Fibroblast of skin of right quadriceps (primary cell): Measurements from ENCODE around the gene DUSP8.
A peak's percentile ranks its signal among the peaks of the same experiment; 100 is the strongest.
"Not testable (repeated sequence)": the region's sequence is repeated elsewhere in the genome, so short reads cannot be mapped to it uniquely, and the experiment has no call there.

Experiments used
- DNase-seq: peaks from one replicate; pipeline ENCODE4 v3.0.0-alpha.2; 2013

Gene DUSP8

GRCh38 chr11:1584661-1585370 lies 12.7 kb upstream of the DUSP8 start, which contains the start of gene KRTAP5-1:
Gene KRTAP5-1, minus strand, starts transcription at chr11:1585283. Its CDS starts 34 bp downstream, at chr11:1585249.
- not testable (repeated sequence) for DNase-seq

GRCh38 chr11:1582909-1583308 lies 10.8 kb upstream of the DUSP8 start:
- not testable (repeated sequence) for DNase-seq

GRCh38 chr11:1581976-1582375 lies 9.9 kb upstream of the DUSP8 start:
- DNase-seq = no peak

GRCh38 chr11:1576825-1577224 lies 4.8 kb upstream of the DUSP8 start:
- no peak for DNase-seq

GRCh38 chr11:1575756-1576155 lies 3.7 kb upstream of the DUSP8 start:
- not testable (repeated sequence) for DNase-seq

DNA sequence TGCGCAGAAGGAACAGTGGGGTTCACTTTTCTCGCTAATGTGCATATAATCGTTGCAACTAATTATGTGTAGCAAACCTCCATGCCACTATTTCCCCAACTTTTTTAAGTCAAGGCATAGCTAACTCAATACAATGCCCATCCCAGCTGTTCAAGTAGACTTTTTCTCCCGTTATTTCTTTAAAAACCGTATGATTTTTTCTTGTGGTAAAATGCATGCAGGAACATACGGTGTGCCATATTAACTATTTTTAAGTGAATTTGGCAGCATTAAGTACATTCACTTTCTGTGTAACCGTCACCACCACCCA lies 2.8 kb upstream of the DUSP8 start:
- DNase-seq = no peak

DNA sequence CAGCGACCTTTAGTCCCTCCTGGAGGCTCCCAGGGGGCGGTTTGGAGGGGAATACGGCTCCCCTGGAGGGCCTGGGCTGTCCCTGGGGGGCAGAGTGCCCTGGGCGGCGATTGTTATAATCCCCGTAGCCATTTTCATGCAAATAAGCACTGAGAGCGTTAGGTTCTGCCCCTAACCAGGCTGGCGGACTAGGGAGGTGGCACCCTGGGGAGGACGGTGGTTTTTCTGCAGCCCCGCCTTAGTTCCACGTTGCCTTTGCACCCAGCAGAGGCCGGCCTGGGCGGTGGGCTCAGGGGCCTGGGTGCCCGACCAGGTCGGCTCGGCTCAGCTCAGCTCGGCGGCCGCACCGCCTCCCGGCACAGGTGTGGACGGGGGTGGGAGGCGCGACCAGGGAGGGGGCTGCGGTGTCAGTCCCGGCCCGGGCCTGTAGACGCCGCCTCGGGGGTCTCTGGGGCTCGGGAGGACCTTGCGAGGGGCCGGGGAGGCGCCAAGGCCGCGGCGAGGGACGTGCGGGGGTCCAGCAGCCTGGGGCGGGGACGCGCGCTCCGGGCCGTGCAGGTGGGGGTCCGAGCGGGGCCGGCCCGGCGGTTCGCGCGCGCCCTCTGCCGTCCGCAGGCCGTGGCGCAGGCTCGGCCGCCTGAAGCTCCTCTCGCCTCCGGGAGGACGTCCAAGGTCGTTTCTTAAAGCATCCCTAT lies 2.3 kb upstream of the DUSP8 start:
- DNase-seq = peak; percentile 23

DNA sequence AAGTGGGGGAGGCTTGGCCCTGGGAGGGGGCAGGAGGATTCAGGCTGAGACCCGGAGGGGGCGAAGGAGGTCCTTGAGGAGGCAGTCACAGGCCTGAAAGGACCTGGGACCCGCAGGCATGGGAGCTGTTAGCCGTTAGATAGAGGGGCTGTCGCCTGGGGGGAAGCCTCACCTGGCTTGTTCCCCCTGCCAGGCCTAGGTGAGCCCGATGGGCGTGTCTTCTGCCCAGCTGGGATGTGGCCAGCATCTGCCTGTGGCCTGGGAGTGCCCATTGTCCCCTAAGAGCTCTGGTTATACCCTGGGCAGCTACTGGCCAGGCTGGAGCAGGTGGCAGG lies 1.8 kb upstream of the DUSP8 start:
- no peak for DNase-seq

- no peak for DNase-seq
Observed at GRCh38 chr11:1573077-1573902, 1.2 kb upstream of the DUSP8 start.

GRCh38 chr11:1571760-1572196 lies 293 bp downstream of the DUSP8 start:
- DNase-seq = no peak

DNA sequence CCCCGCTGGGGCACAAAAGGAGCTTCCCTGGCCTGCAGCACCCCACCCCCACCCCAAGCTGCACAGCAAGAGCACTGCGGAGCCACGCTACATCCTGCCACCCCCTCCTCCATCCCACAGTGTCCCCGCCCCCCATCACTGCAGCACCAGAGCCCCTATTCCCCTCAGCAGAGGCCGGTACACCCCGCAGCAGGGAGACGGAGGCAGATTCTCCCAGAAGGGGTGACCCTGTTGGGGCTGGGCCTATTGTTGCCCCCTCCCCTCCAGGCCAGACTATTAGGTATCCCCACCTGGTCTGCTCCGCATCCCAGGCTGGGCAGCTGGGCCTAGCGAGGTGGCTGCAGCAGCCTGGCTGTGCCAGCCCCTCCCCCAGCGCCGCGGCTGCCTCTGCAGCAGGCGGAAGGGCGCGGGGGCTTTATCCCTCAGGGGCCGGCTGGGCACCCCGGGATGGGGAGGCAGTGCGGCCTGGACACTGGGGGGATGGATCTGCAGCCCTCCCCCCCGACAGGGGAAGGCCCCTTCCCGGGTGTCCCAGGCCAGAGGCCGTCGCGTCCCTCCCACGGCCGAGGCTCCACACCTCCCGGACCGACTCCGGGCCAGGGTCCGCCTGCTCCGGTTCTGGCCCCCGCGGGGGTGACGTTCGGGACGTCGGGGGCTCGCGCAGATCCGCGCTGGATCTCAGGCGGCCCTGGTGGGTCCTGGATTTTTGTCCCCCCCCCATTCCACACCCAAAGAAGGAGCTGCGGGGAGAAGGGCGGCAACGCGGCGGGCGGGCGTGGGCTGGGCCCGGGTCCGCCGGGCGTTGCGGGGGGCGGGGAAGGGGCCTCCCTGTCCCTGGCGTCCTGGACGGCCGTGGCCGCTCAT lies 943 bp downstream of the DUSP8 start:
- peak; percentile 43 for DNase-seq

DNA sequence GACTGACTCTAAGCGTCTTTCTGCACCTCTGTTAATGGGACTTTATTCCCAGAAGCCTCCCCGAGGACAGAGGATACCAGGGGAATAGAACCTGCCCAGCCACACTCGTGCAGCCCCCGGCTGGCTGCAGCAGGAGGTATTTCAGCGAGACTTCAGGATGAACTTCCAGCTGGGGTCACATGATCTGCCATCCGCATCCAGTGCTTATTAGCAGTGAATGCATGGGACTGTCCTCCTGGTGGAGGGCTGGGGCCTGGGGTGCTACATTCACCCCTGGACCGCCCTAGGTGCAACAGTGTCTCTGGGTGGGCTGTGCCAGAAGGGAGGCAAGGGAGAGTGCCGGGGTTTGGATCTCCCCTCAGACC lies 1.6 kb downstream of the DUSP8 start:
- DNase-seq = no peak

GRCh38 chr11:1570001-1570453 lies 2.0 kb downstream of the DUSP8 start:
- no peak for DNase-seq

DNA sequence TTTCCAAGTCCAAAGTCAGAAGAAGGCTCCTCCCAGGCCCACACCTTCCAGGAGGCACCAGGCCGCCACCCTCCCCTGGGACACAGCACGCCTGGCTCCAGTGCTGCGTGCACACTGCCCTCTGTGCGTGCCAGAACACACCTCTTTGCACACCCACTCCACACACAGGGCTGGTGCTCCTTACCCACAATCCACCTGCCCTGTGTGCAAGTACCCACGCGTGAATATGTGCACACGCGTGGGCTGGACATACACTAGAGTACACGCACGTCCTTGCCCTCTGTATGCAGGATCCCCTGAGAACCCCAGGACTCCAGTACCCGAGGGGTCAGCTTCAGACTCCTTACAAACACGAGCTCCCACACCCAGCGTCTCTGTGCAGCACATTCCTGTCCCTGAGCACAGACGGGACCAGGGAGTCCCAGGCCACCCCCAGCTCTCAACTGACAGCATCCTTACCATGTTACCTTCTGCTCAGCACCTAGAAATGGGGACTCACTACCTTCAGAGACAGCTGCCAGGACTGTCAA lies 2.8 kb downstream of the DUSP8 start:
- DNase-seq = no peak

DNA sequence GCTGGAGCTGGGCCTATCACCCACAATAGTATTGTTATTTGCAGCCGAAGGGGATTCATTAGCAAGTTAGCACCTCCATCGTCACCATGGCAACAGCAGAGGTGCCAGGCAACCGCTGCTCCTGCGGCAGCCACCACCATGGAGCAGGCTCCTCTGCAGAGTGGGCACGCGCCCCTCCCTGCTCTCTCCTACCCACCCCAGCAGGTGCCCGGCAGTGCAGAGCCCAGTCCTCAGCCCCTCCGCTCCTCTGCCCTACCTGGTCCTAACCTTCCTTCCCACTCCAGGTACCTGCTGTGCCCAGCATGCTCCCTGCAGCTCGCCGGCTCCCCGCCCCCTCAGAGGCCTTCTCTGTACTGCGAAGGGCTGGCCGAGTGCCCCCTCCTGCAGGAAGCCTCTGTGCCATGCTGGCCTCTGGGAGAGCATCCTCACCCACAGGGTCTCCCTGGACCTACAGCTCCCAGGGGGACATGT lies 3.6 kb downstream of the DUSP8 start:
- DNase-seq = no peak

- DNase-seq = no peak
Observed at GRCh38 chr11:1567721-1568100, 4.4 kb downstream of the DUSP8 start.

- no peak for DNase-seq
Observed at GRCh38 chr11:1567052-1567720, 4.9 kb downstream of the DUSP8 start.

GRCh38 chr11:1566381-1567051 lies 5.6 kb downstream of the DUSP8 start:
- no peak for DNase-seq

DNA sequence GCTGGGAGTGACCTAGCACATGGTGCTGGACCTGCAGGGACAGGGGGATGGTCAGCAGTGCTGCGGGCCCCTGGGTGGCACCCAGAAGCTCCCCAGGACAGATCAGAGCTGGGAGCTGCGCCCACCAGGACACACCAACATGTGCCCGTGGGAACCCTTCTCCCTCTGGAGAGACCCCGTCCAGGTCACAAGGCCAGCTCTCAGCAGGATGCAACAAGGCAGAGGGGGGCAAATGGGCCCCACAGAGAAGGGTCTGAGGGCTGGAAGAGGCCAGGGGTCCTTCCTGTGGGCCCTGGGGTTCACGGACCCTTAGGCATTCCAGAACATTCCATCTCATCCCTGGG lies 6.2 kb downstream of the DUSP8 start:
- DNase-seq = no peak

- DNase-seq = no peak
Observed at GRCh38 chr11:1565173-1565903, 6.7 kb downstream of the DUSP8 start.
